ENCODE results near the gene KRT82. TPM values are rescaled to one million over a fixed set of nuclear protein-coding genes. Genes with fewer than 3 reads are reported as not detected.

Gene KRT82
- total and polyA plus RNA-seq, 2 of the 8 experiments (the other 6 are each of a cell fraction or from before 2014, with no cell fraction given): not detected

- FAIRE-seq: no peak
- Histone ChIP-seq H3K23me2 (ENCODE audit: low read depth, low read length) (no peaks in the 10 kb centered on the region), H3K56ac (replicated peaks; ENCODE audit: insufficient read length, low read depth, low read length) (no peak overlapping the region), H3K79me2 (ENCODE audit: control insufficient read depth in 1 of 2, insufficient read depth in 2 of 2, low read length in 2 of 2) (no peaks in the 10 kb centered on the region), H3K9ac (replicated peaks in 1 of 4; ENCODE audit: extremely low read depth in 1 of 4, low read depth in 3 of 4, low read length in 3 of 4) (no peak overlapping the region), H4K20me1 (replicated peaks in 1 of 2; ENCODE audit: control insufficient read depth in 1 of 2, insufficient read depth in 2 of 2, low read length in 2 of 2) (no peaks in the 10 kb centered on the region), H3K4me2 (ENCODE audit: insufficient read depth in 1 of 2, low read depth in 2 of 2, low read length in 2 of 2) (no peak overlapping the region), H2AK5ac (ENCODE audit: low read depth, low read length) (no peak overlapping the region), H2BK12ac (ENCODE audit: low read depth, low read length) (no peak overlapping the region), H4K5ac (ENCODE audit: insufficient read length, low read depth, low read length) (no peak overlapping the region), H3K4me1 (replicated peaks in 1 of 4; ENCODE audit: control insufficient read depth in 3 of 4, insufficient read depth in 4 of 4, low read length in 3 of 4) (no peaks in the 10 kb centered on the region), H2BK5ac (ENCODE audit: low read depth, low read length) (no peak overlapping the region), H3K4me3 (ENCODE audit: extremely low read depth in 1 of 4, insufficient read depth in 2 of 4, low read depth in 3 of 4, low read length in 4 of 4) (no peak overlapping the region), H3K79me1 (ENCODE audit: low read depth, low read length) (no peaks in the 10 kb centered on the region), H3K18ac (ENCODE audit: extremely low read depth, low read length) (no peak overlapping the region), H4K91ac (replicated peaks; ENCODE audit: insufficient read length, low read length) (no peak overlapping the region), H2BK20ac (ENCODE audit: low read length) (no peak overlapping the region), H2BK120ac (replicated peaks; ENCODE audit: low read depth, low read length) (no peak overlapping the region), H3K27me3 (replicated peaks in 1 of 4; ENCODE audit: control insufficient read depth in 3 of 4, extremely low read depth in 1 of 4, insufficient read depth in 3 of 4, low read length in 3 of 4) (no peaks in the 10 kb centered on the region), H3K14ac (ENCODE audit: insufficient read length) (no peak overlapping the region), H3K23ac (ENCODE audit: insufficient read length) (no peak overlapping the region), H3K36me3 (ENCODE audit: control insufficient read depth in 2 of 4, insufficient read depth in 4 of 4, low read length in 3 of 4) (no peaks in the 10 kb centered on the region), H2AFZ (ENCODE audit: low read length) (no peak overlapping the region), H3K27ac (ENCODE audit: low read depth, low read length) (no peak overlapping the region), H2BK15ac (ENCODE audit: low read length) (no peak overlapping the region), H4K8ac (ENCODE audit: extremely low read depth, insufficient read depth, low read length) (no peak overlapping the region), H3K9me3 (ENCODE audit: insufficient read depth in 2 of 2, low read depth in 1 of 2, low read length in 1 of 2) (no peaks in the 10 kb centered on the region), H3K4ac (replicated peaks; ENCODE audit: insufficient read length, low read depth, low read length) (no peak overlapping the region)
- WGBS, 2 experiments (ENCODE audit: extremely low coverage in 1 of 2, insufficient coverage in 1 of 2, insufficient read length in 1 of 2, insufficient replicate concordance in 2 of 2, low coverage in 1 of 2, low lambda C conversion rate in 2 of 2, missing lambda C conversion rate in 1 of 2): 94% methylated on average over 8 of the region's 8 CpGs; no CpG with 5 or more reads in 1 of the 2 experiments
- DNase-seq (ENCODE audit: low read depth in 1 of 2, low spot score in 2 of 2): no peak
- POLR2A ChIA-PET (ENCODE audit: partially characterized antibody): interaction anchor here (1.2 kb wide), 1 partner anchor 656 kb away, joined by 3 read pairs; the partner anchor contains the start of gene EIF4B
- CTCF ChIA-PET (ENCODE audit: partially characterized antibody): interaction anchor here (0.8 to 10.7 kb wide), 9 partner anchors 13 to 203 kb away, joined by 3 to 88 read pairs (median 3); no protein-coding TSS in a partner anchor
- TF ChIP-seq YY1 (IDR thresholded peaks at IDR 0.05; ENCODE audit: low read depth, low read length) (no peak), RXRA (IDR thresholded peaks at IDR 0.05; ENCODE audit: insufficient read depth, low read depth, low read length) (no peak), SP4 (IDR thresholded peaks at IDR 0.05; ENCODE audit: low read length) (no peak)
Measured at GRCh38 chr12:52350021-52350620, 56.0 kb downstream of the KRT82 start.
